ENCODE results near the gene AKAP10.

AKAP10 gene

GRCh38 chr17:19905502-19905901 lies 72.1 kb downstream of the AKAP10 start:
- TF ChIP-seq ZNF10 (tag by site-specific recombination; IDR thresholded peaks at IDR 0.05) (peak; percentile 67; the same call in 1 of the 2 replicates), ZNF335 (tag by site-specific recombination; conservative IDR thresholded peaks at IDR 0.05) (no peak)
- CTCF ChIA-PET: no interaction called here
- POLR2A ChIA-PET: no interaction called here
- Histone ChIP-seq H3K36me3 (ENCODE audit: control insufficient read depth in 2 of 2, insufficient read depth in 1 of 2, low read length in 2 of 2) (peaks cover 71 to 89% of the 10 kb centered on the region in 2 experiments), H3K4me3 (ENCODE audit: low read depth, low read length) (no peak overlapping the region), H3K27ac (ENCODE audit: extremely low read depth, low read depth, low read length) (no peak overlapping the region), H3K4me1 (ENCODE audit: control insufficient read depth, insufficient read depth, low read length) (no peaks in the 10 kb centered on the region), H3K9me3 (ENCODE audit: control insufficient read depth, insufficient read depth, low read depth, low read length) (no peaks in the 10 kb centered on the region)

- Histone ChIP-seq H3K27ac (ENCODE audit: extremely low read depth, low read depth, low read length) (no peak overlapping the region), H3K36me3 (ENCODE audit: control insufficient read depth in 2 of 2, insufficient read depth in 1 of 2, low read length in 2 of 2) (peaks cover 65 to 87% of the 10 kb centered on the region in 2 experiments), H3K4me3 (ENCODE audit: low read depth, low read length) (no peak overlapping the region), H3K4me1 (ENCODE audit: control insufficient read depth, insufficient read depth, low read length) (no peaks in the 10 kb centered on the region), H3K9me3 (ENCODE audit: control insufficient read depth, insufficient read depth, low read depth, low read length) (no peaks in the 10 kb centered on the region)
- no peak for TF ChIP-seq ZNF639 (tag by site-specific recombination; IDR thresholded peaks at IDR 0.05)
- POLR2A ChIA-PET: no interaction called here
- CTCF ChIA-PET: interaction anchor here (0.6 kb wide), 1 partner anchor 212 kb away, joined by 3 read pairs; no protein-coding TSS in a partner anchor
Observed at GRCh38 chr17:19904924-19905323, 72.7 kb downstream of the AKAP10 start.

- Histone ChIP-seq H3K36me3 (ENCODE audit: control insufficient read depth in 2 of 2, insufficient read depth in 1 of 2, low read length in 2 of 2) (peaks cover 60 to 87% of the 10 kb centered on the region in 2 experiments), H3K27ac (ENCODE audit: extremely low read depth, low read depth, low read length) (no peak overlapping the region), H3K4me3 (ENCODE audit: low read depth, low read length) (no peak overlapping the region), H3K9me3 (ENCODE audit: control insufficient read depth, insufficient read depth, low read depth, low read length) (no peaks in the 10 kb centered on the region), H3K4me1 (ENCODE audit: control insufficient read depth, insufficient read depth, low read length) (no peaks in the 10 kb centered on the region)
- ChIA-PET POLR2A (no interaction called here), CTCF (interaction anchor here (0.6 to 1.0 kb wide), 2 partner anchors 10 to 213 kb away, joined by 3 read pairs; no protein-coding TSS in a partner anchor)
- TF ChIP-seq ZNF37A (tag by site-specific recombination; IDR thresholded peaks at IDR 0.05): no peak
- TF ChIP-seq ZNF398 (tag by site-specific recombination; IDR thresholded peaks at IDR 0.05): no peak
- no peak for TF ChIP-seq ZBTB17 (tag by site-specific recombination; IDR thresholded peaks at IDR 0.05)
- TF ChIP-seq ZNF223 (tag by site-specific recombination; IDR thresholded peaks at IDR 0.05): no peak
- TF ChIP-seq PRDM1 (tag by site-specific recombination; IDR thresholded peaks at IDR 0.05): no peak
- TF ChIP-seq ZNF561 (tag by site-specific recombination; IDR thresholded peaks at IDR 0.05; ENCODE audit: borderline replicate concordance): no peak
- TF ChIP-seq ZBTB1 (tag by site-specific recombination; IDR thresholded peaks at IDR 0.05): no peak
- no peak for TF ChIP-seq ZEB2 (tag by site-specific recombination; IDR thresholded peaks at IDR 0.05)
- no peak for TF ChIP-seq HIC1 (tag by site-specific recombination; IDR thresholded peaks at IDR 0.05)
- no peak for TF ChIP-seq BCL11A (tag by site-specific recombination; IDR thresholded peaks at IDR 0.05; ENCODE audit: low read depth)
- TF ChIP-seq ZFHX2 (tag by site-specific recombination; conservative IDR thresholded peaks at IDR 0.05): no peak
- TF ChIP-seq ZNF623 (tag by site-specific recombination; IDR thresholded peaks at IDR 0.05): no peak
- no peak for TF ChIP-seq ZNF747 (tag by site-specific recombination; IDR thresholded peaks at IDR 0.05)
- no peak for TF ChIP-seq ZBTB6 (tag by site-specific recombination; IDR thresholded peaks at IDR 0.05)
- no peak for TF ChIP-seq SCRT2 (tag by site-specific recombination; IDR thresholded peaks at IDR 0.05)
Observed at GRCh38 chr17:19904412-19904811, 73.2 kb downstream of the AKAP10 start.

Data from HEK293 (cell line).